ENCODE results near the gene EXOC4. TPM values are rescaled to one million over a fixed set of nuclear protein-coding genes. Genes with fewer than 3 reads are reported as not detected.

Gene EXOC4
- total RNA-seq, 1 experiment from 2014 or later, result 75.8 TPM

- Histone ChIP-seq H3K4me1 (ENCODE audit: insufficient read depth, low read length) (no peaks in the 10 kb centered on the region), H4K5ac (ENCODE audit: insufficient read length, low read depth, low read length) (no peak overlapping the region), H2AFZ (ENCODE audit: low read length) (no peak overlapping the region), H3K18ac (ENCODE audit: insufficient read length, low read depth, low read length) (no peak overlapping the region), H2BK20ac (ENCODE audit: low read depth, low read length, poor library complexity, severe bottlenecking) (no peak overlapping the region), H2BK15ac (ENCODE audit: low read depth, low read length) (no peak overlapping the region), H3K4me2 (ENCODE audit: insufficient read depth, insufficient read length, low read length) (no peak overlapping the region), H4K8ac (replicated peaks; ENCODE audit: insufficient read length, low read depth, low read length) (no peak overlapping the region), H3K79me2 (ENCODE audit: insufficient read depth, low read length) (no peaks in the 10 kb centered on the region), H4K91ac (ENCODE audit: insufficient read length, low read depth, low read length) (no peak overlapping the region), H3K27ac (ENCODE audit: insufficient read length, low read depth, low read length) (no peak overlapping the region), H4K20me1 (ENCODE audit: control insufficient read depth, insufficient read depth, insufficient read length) (no peaks in the 10 kb centered on the region), H3K9ac (ENCODE audit: extremely low read depth, insufficient read length, low read length) (no peak overlapping the region), H3K23ac (ENCODE audit: insufficient read length, low read depth, low read length) (no peak overlapping the region), H3K56ac (ENCODE audit: insufficient read length, low read depth, low read length) (no peak overlapping the region), H3K79me1 (ENCODE audit: insufficient read depth, low read depth, low read length, poor library complexity, severe bottlenecking) (no peaks in the 10 kb centered on the region), H2BK12ac (ENCODE audit: insufficient read length, low read depth, low read length) (no peak overlapping the region), H3K9me3 (ENCODE audit: control insufficient read depth, low read depth, low read length) (no peaks in the 10 kb centered on the region), H3T11ph (ENCODE audit: low read length) (no peak overlapping the region), H3K4ac (ENCODE audit: low read depth, low read length) (no peak overlapping the region), H2AK5ac (ENCODE audit: insufficient read length, low read length) (no peak overlapping the region), H2BK5ac (ENCODE audit: insufficient read length, low read length) (no peak overlapping the region), H2BK120ac (ENCODE audit: low read depth, low read length, poor library complexity, severe bottlenecking) (no peak overlapping the region), H3K27me3 (ENCODE audit: insufficient read depth, low read length) (no peaks in the 10 kb centered on the region), H3K14ac (ENCODE audit: insufficient read depth, low read length) (no peak overlapping the region), H3K23me2 (ENCODE audit: insufficient read length, low read depth, low read length, poor library complexity, severe bottlenecking) (no peaks in the 10 kb centered on the region)
- Mint-ChIP-seq H3K27ac (no peak overlapping the region), H3K27me3 (ENCODE audit: low read depth) (no peaks in the 10 kb centered on the region), H3K9me3 (no peaks in the 10 kb centered on the region), H3K4me1 (no peaks in the 10 kb centered on the region), H3K36me3 (ENCODE audit: insufficient read depth in 1 of 3, low read depth in 3 of 3) (no peaks in the 10 kb centered on the region), H3K4me3 (no peak overlapping the region)
- WGBS (ENCODE audit: extremely low coverage, insufficient read length, low lambda C conversion rate), result no CpG with 5 or more reads among the region's 4 CpGs
- DNase-seq, result no peak
- TF ChIP-seq CTCF (conservative IDR thresholded peaks at IDR 0.05), result no peak
These were observed 450.7 kb downstream of the EXOC4 start for GRCh38 chr7:133703547-133703946.
